T1000 (cell line): Measurements from ENCODE around the gene SUPT20H.
"Not testable (repeated sequence)": the region's sequence is repeated elsewhere in the genome, so short reads cannot be mapped to it uniquely, and the experiment has no call there.

Experiments
- DNase-seq: peaks from one replicate; lab custom pipeline; 2025; ENCODE audit warnings: mixed read lengths; lab: John Stamatoyannopoulos, UW

SUPT20H gene

DNA sequence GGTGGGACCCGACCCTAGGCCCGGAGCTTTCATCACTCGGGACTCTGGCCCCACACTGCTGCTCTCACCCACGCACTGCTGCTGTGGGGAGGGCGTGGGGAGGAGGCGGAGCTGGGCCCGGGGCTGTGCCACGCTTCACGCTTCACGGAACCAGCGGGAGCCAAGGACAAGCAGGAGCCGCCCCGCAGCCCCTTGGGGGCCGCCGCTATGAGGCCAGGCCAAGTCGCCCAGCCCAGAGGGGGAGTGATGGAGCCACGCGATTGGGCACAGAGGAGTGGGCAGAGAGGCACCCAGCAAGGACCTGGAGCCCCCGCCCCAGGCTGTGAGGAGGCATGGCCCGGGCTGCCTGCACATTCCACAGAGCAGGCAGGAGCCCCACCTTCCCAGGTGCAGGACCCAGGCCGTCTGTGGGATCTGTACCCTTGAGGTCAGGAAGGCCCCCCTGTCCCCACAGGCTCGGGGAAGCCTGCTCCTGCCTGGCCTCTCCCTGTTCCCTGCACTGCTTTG is 10.2 kb upstream of the SUPT20H start:
- DNase-seq: no peak

DNA sequence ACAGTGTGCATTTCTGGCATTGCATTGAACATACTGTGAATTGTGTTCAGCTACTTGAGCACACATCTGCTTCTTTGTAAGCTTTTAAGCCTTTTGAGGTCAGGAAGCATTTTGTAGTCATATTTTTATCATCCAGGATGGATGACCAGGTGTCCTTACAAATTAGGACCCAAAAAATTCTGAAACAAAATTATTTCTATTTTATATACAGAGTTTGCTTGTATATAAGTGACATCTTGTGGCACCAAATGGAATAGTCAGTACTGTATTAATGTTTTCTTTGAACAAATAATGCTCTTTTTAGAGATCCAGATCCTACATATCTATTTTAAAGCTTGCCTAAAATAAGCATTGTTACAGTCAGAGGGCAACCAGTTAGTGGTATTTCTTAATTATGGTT is 9.5 kb upstream of the SUPT20H start:
- DNase-seq: no peak

DNA sequence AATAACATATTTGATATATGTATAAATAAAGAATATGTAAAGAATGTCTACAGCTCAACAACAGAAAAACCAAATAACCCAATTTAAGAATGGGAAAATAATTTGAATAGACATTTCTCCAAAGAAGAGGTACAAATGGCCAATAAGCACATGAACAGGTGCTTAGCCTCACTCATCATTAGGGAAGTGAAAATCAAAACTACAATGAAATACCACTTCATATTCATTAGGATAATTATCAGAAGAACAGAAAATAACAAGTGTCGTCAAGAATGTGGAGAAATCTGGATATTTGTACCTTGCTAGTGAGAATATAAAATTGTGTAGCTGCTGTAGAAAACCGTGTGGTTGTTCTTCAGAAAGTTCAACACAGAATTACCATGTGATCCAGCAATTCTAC is 8.4 kb upstream of the SUPT20H start:
- no peak for DNase-seq

DNA sequence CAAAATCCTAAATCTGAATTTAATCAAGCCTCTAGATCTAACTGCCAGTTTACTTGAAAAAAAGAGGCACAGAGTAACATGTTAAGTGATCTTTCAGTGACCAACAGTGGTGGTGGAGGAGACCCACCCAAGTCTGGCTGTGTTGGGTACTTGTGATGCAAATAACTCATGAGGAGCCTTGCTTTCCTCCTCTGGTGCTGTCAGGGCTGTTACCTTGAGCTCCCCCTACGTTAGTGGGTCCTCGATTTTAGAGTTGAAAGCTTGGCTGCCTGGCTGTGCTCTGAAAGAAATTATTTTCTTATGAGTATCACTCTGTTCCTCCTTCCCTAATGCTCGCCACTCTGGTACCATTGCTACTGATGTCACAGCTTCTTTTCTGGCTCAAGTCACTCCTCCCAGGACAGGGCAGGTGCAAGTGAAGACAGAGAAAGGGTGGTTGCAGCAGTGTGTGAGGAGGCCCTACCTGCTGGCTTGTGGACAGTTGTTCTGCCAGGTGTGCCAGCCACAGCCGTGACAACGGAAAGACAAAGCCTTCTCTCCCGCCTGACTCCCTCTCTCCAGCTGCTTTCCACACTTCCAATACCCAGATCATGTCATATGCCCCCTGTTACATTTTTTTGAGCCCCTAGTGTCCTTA is 6.5 kb upstream of the SUPT20H start:
- DNase-seq: no peak

DNA sequence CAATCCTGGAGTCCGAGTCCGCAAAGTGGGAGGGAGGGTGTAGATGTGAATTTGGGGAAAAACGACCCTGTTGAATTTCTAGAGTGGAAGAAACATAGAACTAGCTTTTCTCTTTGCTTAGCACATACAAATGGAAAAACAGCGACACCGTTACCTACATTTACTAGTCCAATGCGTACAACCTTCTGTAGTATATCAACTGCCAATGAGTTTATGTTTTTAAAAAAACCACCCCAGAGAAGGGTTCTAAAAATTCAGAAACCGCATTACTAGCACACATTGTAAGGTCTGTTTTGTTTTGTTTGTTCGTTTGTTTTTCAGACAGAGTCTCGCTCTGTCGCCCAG is 332 bp upstream of the SUPT20H start:
- no peak for DNase-seq

DNA sequence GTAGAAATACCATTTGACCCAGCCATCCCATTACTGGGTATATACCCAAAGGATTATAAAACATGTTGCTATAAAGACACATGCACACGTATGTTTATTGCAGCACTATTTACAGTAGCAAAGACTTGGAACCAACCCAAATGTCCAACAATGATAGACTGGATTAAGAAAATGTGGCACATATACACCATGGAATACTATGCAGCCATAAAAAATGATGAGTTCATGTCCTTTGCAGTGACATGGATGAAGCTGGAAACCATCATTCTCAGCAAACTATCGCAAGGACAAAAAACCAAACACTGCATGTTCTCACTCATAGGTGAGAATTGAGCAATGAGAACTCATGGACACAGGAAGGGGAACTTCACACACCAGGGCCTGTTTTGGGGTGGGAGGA is 3.3 kb downstream of the SUPT20H start:
- DNase-seq: not testable (repeated sequence)

DNA sequence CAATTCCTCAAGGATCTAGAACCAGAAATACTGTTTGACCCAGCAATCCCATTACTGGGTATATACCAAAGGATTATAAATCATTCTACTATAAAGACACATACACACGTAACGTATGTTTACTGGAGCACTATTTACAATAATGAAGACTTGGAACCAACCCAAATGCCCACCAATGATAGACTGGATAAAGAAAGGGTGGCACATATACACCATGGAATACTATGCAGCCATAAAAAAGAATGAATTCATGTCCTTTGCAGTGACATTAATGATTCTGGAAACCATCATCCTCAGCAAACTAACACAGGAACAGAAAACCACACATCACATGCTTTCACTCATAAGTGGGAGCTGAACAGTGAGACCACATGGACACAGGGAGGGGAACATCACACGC is 6.4 kb downstream of the SUPT20H start:
- not testable (repeated sequence) for DNase-seq

DNA sequence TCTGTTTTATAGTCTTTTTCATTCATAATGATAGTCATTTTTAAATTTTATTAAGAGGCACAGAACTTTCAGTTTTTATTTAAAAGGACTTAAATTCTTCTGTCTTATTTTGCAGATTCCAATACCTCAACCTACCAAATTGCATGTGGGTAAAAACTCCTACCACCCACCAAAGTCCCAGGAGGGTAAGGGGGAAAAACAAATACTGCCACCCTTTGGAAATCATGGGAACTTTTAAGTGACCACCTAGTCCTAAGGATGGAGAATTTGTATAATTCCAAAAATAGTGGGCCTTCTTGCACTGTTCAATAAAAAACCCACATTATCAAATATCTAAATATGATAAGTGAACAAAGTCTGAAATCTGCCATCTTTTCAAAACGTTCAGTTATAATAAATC is 9.7 kb downstream of the SUPT20H start:
- no peak for DNase-seq

DNA sequence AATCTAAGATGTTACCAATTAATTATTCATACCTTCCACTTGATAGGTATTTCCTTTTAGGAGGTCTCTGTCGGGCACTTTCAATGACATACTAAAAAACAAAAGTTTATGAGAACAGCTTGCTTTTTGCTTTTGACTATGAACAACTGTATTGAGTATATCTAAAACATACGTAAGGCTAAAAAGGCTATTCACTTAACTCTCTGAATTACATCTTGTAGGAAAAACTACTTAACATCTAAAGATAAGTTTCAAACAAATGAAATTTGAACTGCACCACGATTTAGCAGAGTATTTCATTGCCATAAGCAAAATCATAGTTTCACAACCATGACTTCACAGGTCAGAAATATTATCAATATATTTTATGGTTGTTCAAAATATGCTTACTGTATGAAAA is 11.6 kb downstream of the SUPT20H start:
- no peak for DNase-seq

DNA sequence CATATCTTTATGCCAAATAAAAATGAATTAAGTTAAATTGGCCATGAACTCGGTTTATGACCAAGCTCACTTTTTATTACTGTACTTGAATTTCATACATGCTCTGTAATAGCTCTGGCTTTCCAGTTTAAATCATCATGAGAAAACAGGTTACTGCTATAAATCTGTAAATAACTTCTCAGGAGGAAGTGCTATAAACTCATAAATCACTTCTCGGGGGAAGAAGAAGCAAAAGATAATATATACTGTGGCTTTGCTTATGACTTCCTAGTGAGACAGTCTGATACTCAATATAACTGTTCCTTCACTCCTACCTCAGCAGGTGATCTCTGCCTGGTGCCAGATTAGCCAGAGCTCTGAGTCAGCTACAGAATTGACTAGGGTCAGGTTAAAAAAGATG is 12.5 kb downstream of the SUPT20H start:
- no peak for DNase-seq

DNA sequence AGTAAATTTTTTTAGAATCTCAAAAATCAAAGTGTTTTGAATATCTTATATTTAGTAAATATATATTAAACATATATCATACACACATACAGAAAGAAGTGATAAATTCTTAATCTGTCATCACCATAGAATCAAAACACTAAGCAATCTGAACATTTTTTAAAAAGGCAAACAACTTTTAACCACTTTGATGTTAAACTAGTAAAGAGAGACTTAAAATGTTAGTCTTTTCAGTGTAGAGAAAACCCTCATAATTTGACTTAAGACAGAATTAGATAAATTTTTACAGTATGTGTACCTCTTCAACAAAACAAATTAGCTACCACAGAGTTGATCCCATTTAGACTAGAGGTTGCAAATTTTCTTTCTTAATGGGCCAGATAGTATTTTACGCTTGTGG is 13.4 kb downstream of the SUPT20H start:
- no peak for DNase-seq

DNA sequence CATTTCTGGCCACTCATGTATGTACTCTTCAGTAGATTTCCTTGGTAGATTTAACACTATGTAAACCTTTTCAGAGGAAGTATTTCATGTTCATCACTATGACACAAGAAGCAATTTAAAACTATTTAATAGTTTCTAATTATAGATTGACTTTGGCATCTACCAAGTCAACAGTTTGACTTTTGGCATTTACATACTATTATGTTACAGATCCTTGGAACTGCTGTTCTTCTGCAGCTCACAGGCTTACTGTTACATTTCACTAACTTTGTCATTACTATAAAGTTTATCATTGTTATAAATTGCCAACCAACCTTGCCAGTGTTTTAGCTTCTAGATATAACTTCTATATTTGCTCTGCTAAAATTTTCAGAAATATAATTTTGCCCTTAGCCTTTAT is 18.7 kb downstream of the SUPT20H start:
- DNase-seq: no peak

DNA sequence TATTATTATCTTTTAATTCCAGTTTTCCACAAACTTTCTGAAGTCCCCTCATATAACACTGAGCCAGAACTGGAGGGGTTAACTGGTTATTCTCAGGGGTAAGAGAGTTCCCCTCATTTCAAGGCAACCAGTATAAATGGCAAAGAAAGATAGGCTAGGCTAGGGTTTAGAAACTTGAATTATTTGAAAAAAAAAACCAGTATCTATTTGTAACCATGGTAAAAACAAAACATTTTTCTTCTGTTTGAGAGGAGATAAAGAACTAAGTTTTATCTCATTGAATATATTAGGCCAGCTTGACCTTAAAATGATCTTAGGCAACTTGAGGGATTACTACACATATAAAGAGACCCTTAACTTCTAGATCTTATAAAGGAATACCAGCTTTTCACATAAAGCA is 19.6 kb downstream of the SUPT20H start:
- no peak for DNase-seq

DNA sequence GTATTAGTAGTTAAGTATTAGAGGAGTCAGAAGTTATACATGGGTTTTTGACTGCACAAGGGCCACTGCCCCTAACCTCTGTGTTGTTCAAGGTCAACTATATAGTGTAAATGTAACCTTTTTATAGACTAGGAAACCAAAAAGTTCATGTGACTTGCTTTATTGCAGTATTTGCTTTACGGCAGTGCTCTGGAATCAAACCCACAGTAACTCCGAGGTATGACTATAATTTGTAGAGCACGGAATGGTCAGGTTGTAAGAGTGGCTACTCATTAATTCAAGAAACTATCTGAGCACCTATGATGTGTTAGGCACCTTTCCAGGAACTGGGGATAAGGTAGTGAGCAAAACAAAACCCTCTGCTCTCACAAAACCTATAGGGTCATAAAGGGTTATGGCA is 22.2 kb downstream of the SUPT20H start:
- DNase-seq: no peak

DNA sequence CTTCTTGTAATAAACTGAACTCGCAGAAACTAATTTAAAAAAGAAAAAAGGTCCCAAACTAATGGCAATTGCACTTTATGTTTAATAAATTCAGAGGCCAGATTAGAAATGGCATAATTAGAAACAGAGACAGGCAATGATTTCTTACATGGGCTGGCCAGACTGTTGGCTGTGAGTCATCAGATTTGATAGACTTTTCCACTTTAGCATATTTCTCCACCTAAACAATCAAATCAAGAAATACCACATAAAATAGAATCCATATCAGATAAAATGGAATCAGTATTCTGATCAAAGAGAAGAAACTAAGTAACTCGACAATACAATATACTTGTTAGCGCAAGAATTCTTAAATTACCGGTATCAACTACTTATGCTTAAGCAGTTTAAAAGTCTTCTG is 29.9 kb downstream of the SUPT20H start:
- no peak for DNase-seq

DNA sequence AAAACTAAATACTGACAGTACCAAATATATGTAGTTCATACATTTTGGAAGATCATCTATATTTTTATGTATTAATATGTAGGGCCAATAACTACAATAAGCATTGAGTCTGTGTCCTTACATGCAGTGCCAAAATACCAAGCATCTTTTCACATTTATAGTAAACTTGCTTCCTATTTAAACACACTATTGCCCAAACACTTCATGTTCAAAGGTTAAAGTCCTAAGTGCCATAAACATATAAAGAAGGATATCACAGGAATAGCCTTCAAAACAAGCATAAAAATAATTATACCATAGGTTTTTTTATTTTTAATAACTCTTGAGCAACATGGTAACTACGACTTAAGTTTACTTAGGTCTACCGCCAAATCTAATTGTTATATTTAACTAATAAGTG is 31.8 kb downstream of the SUPT20H start:
- no peak for DNase-seq

DNA sequence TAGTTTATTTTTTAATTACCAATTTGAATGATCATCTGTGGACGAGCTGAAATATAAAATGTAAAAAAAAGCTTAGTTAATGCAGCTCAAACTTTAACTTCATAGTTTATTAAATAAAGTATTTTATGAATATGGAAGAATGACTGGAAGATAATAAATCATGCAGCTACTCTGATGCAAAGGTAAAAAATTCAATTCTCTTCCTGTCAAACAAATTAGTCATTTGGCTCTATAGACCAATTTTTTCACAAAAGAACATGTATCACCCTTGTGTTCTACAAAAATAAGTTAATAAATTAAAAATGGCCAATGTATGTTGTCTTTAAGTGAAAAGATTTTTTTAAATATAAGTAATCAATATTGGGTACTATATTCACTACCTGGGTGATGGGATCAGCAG is 32.7 kb downstream of the SUPT20H start:
- no peak for DNase-seq

DNA sequence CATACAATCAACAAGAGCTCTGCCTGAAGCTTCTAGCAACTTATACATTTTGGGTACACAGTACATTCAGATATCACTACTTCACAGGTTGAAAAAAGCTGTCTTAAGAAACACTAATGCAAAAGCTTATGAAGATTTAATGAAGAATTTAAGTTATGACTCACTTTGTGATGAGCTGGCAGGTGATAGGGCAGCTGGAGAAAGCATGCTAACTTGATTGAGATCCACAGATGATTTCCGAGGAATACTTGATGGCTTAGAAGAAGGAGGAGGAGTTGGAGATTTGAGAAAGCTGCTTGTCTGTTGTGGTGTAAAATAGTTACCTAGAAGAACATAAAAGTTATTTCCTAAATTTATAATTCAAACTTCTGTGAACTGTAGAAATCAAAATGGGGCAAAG is 35.6 kb downstream of the SUPT20H start:
- DNase-seq: no peak

DNA sequence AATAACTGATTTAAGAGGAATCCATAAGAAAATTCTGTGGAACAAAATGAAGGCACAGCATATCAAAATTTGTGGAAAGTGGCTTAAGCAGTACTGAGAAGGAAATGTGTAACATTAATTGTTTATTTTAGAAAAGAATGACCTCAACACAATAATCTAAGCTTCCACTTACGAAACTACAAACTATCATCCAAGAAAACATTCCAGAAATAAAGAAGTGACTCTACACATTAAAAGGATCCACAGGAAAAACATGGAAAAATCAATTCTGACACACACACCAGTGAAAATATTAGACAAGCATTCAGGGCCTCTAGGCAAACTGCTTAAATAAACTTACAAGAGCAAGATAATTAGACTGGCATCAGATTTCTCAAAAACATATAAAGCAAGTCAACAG is 44.9 kb downstream of the SUPT20H start:
- no peak for DNase-seq

DNA sequence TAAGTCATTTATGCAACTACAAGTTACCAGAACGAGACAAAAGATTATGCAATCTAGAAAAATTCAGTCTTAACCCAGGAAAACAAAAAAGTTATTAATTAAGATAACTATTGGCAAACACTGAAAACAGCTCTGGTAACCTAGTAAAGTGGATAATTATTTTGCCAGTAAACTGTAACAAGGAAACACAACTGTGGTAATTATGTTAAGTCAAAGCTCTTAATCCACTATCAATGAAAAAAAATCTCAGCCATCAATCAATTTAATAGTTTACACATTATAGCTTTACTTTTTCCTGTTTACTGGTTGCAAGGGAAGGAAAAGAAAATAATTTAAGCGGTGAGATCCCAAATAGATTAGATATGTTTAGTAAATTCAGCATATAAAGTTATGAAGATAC is 47.7 kb downstream of the SUPT20H start:
- DNase-seq: no peak

DNA sequence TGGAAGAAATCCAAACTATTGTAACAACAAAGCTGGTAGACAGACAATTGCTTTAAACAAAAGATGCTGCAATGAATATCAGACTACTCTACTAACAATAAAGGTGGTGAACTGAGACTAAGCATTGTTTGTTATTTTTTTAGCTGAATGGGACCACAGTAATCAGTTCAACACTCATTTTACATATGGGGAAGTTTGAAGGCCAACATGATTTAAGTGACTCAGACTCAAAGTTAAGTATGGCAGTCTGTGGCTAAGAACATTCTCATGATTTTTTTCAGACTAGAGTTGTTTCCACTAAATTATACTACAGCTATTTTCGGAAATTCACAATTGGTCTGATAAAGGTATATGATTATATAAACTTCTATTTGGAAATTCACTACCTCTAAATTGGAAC is 48.5 kb downstream of the SUPT20H start:
- no peak for DNase-seq

DNA sequence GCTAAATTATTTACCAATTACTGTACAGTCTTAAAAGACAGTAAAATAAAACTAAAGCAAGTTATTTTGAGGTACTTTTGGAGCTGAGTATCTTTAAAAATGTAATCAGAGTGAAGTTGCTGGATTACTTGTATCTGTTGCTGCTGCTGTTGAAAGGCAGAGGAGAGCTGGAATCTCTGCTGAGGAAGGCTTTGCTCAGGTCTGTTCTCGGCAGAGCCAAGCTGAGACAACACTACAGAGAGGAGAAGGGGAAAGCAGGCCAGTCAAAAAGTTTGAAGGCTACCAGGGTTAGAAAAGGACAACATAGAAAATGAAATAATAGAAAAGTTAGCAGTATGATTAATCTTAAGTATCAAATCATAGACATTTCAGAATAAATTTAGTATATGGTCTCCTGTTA is 49.1 kb downstream of the SUPT20H start:
- DNase-seq: no peak

DNA sequence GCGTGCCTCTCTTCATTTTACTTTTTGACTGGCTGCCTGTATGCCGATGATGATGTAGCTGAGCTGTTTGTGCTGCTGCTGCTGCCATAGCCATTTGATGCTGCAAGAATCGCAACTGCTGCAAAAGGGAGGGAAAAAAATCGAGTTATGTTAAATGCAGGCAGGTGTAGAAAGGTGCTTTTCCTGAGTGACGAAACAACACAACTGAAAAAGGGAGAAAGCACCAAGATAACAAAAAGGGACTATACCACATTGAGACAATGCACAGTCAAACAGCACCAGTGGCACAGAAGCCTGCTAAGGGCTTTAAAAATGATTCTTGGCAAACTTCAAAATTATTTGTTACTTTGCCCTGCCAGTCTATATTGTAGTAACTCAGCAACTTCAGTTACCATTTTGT is 49.8 kb downstream of the SUPT20H start:
- no peak for DNase-seq

DNA sequence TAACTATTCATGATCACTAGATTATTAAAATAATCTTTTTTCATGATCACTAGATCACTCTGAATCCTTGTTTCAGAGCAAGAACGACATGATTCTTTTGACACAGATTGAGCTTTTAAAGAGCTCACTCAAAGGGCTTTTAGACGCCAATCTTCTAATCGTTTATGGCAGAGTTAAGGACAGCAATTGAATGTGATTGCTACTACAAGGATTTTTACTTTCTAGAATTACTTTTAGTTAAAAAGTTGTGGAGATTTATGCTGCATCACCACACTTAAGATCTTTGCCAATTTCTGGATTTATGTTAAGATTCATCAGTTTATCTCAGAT is 57.6 kb downstream of the SUPT20H start:
- no peak for DNase-seq
